Neuronal stem cell (in vitro differentiated cells): ENCODE results near the gene FPGS.

Source experiments
- DNase-seq: peaks from one replicate; pipeline ENCODE4 v3.0.0-alpha.2; 2013; ENCODE audit warnings: low spot score
- H2AFZ ChIP-seq: one replicate; pipeline ENCODE4 v1.6.1; 2013; ENCODE audit warnings: mild to moderate bottlenecking, low read length, inconsistent platforms
- H2AK5ac ChIP-seq: 2 replicates; pipeline ENCODE4 v1.6.1; 2013; ENCODE audit warnings: low read depth, mild to moderate bottlenecking, inconsistent platforms, low read length, moderate library complexity, mixed read lengths
- H2BK120ac ChIP-seq: 2 replicates; pipeline ENCODE4 v1.6.1; 2013; ENCODE audit warnings: low read depth, mild to moderate bottlenecking, inconsistent platforms, low read length, moderate library complexity, mixed read lengths
- H2BK12ac ChIP-seq: one replicate; pipeline ENCODE4 v1.6.1; 2013; ENCODE audit warnings: low read length, inconsistent platforms
- H2BK15ac ChIP-seq: 2 replicates; pipeline ENCODE4 v1.6.1; 2013; ENCODE audit warnings: mild to moderate bottlenecking, low read length, inconsistent platforms, mixed read lengths
- H2BK5ac ChIP-seq: one replicate; pipeline ENCODE4 v1.6.1; 2013; ENCODE audit warnings: inconsistent platforms, mild to moderate bottlenecking, low read length, moderate library complexity
- H3K14ac ChIP-seq: one replicate; pipeline ENCODE4 v1.6.1; 2013; ENCODE audit warnings: low read length, inconsistent platforms
- H3K18ac ChIP-seq: 2 replicates; pipeline ENCODE4 v1.6.1; 2013; ENCODE audit warnings: low read length, inconsistent platforms
- H3K23ac ChIP-seq: 2 replicates; pipeline ENCODE4 v1.6.1; 2013; ENCODE audit warnings: low read depth, mild to moderate bottlenecking, mixed read lengths, low read length, inconsistent platforms; ENCODE audit not compliant: poor library complexity
- H3K27ac ChIP-seq: replicated peaks from 3 replicates; pipeline ENCODE4 v1.5.1; 2013; ENCODE audit warnings: low read length, inconsistent platforms
- H3K27me3 ChIP-seq, 3 experiments: 2 replicates each; pipeline ENCODE4 v1.6.1; 2013; ENCODE audit warnings: low read length in 3 of 3, mild to moderate bottlenecking in 2 of 3, inconsistent platforms in 1 of 3, low read depth in 1 of 3, mixed read lengths in 1 of 3, moderate library complexity in 1 of 3; ENCODE audit not compliant: control insufficient read depth in 3 of 3, insufficient read depth in 3 of 3
- H3K36me3 ChIP-seq, 2 donors: replicated peaks in 1 of 2; 2 replicates each; pipeline ENCODE4 v1.6.1; 2013; ENCODE audit warnings: low read length in 2 of 2; ENCODE audit not compliant: control insufficient read depth in 2 of 2, insufficient read depth in 2 of 2
- H3K4ac ChIP-seq: 2 replicates; pipeline ENCODE4 v1.6.1; 2013; ENCODE audit warnings: inconsistent platforms, mild to moderate bottlenecking, low read length, moderate library complexity
- H3K4me1 ChIP-seq, 2 donors: 1 replicate in 1 of 2; 2 replicates in 1 of 2; pipeline ENCODE4 v1.6.1; 2013; ENCODE audit warnings: low read length in 2 of 2, low read depth in 1 of 2; ENCODE audit not compliant: control insufficient read depth in 2 of 2, insufficient read depth in 1 of 2
- H3K4me2 ChIP-seq: one replicate; pipeline ENCODE4 v1.6.1; 2013; ENCODE audit warnings: mild to moderate bottlenecking, low read length, inconsistent platforms; ENCODE audit not compliant: insufficient read depth, poor library complexity, severe bottlenecking
- H3K4me3 ChIP-seq, 2 donors: 2 replicates each; pipeline ENCODE4 v1.5.1; 2013; ENCODE audit warnings: low read length in 2 of 2, mild to moderate bottlenecking in 2 of 2, inconsistent platforms in 1 of 2, moderate library complexity in 1 of 2
- H3K79me1 ChIP-seq: one replicate; pipeline ENCODE4 v1.6.1; 2013; ENCODE audit warnings: low read depth, mild to moderate bottlenecking, inconsistent platforms, low read length, moderate library complexity
- H3K9ac ChIP-seq: one replicate; pipeline ENCODE4 v1.6.1; 2013; ENCODE audit warnings: mild to moderate bottlenecking, low read depth, low read length, inconsistent platforms; ENCODE audit not compliant: poor library complexity
- H3K9me3 ChIP-seq, 2 donors: replicated peaks in 1 of 2; 2 replicates each; pipeline versions ENCODE3 to v1.6.1; 2013; ENCODE audit warnings: low read length in 2 of 2, mild to moderate bottlenecking in 2 of 2, inconsistent platforms in 1 of 2, low read depth in 1 of 2, mixed read lengths in 1 of 2, moderate library complexity in 1 of 2; ENCODE audit not compliant: control insufficient read depth in 2 of 2, insufficient read depth in 1 of 2
- H4K8ac ChIP-seq: one replicate; pipeline ENCODE4 v1.6.1; 2013; ENCODE audit warnings: low read depth, mild to moderate bottlenecking, inconsistent platforms, low read length, moderate library complexity
- H4K91ac ChIP-seq: one replicate; pipeline ENCODE4 v1.6.1; 2013; ENCODE audit warnings: low read length, low read depth, mild to moderate bottlenecking, inconsistent platforms; ENCODE audit not compliant: poor library complexity
- WGBS, 2 donors: extraction: QIAGEN DNeasy Blood & Tissue Kit; methylation state at CpG; one replicate each; pipeline ENCODE4 v1.1.7; 2013; ENCODE audit warnings: missing lambda C conversion rate in 2 of 2, mixed read lengths in 1 of 2; ENCODE audit not compliant: insufficient read length in 2 of 2, insufficient replicate concordance in 1 of 2; ENCODE audit errors: extremely low coverage in 2 of 2; 5-methylcytosine and 5-hydroxymethylcytosine counted together

FPGS gene

DNA sequence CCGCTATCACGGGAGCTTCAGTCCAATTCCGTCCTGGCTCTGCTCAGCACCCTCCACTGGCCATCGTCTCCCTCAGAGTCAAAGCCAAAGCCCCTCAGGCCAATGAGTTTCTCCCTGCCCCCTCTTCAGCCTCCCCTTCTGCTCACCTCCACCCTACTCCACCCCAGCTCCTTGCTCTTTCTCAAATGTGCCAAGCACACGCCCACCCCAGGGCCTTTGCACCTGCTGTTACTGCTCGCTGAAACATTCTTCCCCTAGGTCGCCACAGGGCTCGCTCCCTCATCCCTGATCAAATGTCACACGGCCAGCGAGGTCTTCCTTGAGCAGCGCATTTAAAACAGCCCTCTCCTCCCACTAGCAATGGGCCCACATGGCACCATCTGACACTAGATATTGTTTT, 58.1 kb downstream of the FPGS start:
- H3K4me2 ChIP-seq, result no peak overlapping the region
- no peak overlapping the region for H3K9ac ChIP-seq
- peaks cover 1 to 10% of the 10 kb centered on the region in 2 donors for H3K4me1 ChIP-seq
- H2AFZ ChIP-seq, result no peak overlapping the region
- H3K14ac ChIP-seq, result no peak overlapping the region
- H2BK15ac ChIP-seq, result no peak overlapping the region
- H3K79me1 ChIP-seq, result peaks cover 1% of the 10 kb centered on the region
- no peak overlapping the region for H3K4me3 ChIP-seq
- H3K27ac ChIP-seq, result no peak overlapping the region
- peak overlapping the region; percentile 77 for H3K23ac ChIP-seq
- no peak overlapping the region for H4K91ac ChIP-seq
- H2AK5ac ChIP-seq, result peak overlapping the region; percentile 59
- peak overlapping the region; percentile 32 for H2BK5ac ChIP-seq
- H2BK120ac ChIP-seq, result no peak overlapping the region
- no CpG with 5 or more reads among the region's 11 CpGs for WGBS, 2 donors
- no peak for DNase-seq
- peak overlapping the region; percentile 16 for H3K18ac ChIP-seq
- H2BK12ac ChIP-seq, result peak overlapping the region; percentile 14
- H3K27me3 ChIP-seq, result peaks cover 0 to 1% (median 0%) of the 10 kb centered on the region in 3 experiments
- H3K9me3 ChIP-seq, result no peaks in the 10 kb centered on the region
- H3K36me3 ChIP-seq, result peaks cover 0 to 1% of the 10 kb centered on the region in 2 donors
- H3K4ac ChIP-seq, result no peak overlapping the region
- no peak overlapping the region for H4K8ac ChIP-seq

DNA sequence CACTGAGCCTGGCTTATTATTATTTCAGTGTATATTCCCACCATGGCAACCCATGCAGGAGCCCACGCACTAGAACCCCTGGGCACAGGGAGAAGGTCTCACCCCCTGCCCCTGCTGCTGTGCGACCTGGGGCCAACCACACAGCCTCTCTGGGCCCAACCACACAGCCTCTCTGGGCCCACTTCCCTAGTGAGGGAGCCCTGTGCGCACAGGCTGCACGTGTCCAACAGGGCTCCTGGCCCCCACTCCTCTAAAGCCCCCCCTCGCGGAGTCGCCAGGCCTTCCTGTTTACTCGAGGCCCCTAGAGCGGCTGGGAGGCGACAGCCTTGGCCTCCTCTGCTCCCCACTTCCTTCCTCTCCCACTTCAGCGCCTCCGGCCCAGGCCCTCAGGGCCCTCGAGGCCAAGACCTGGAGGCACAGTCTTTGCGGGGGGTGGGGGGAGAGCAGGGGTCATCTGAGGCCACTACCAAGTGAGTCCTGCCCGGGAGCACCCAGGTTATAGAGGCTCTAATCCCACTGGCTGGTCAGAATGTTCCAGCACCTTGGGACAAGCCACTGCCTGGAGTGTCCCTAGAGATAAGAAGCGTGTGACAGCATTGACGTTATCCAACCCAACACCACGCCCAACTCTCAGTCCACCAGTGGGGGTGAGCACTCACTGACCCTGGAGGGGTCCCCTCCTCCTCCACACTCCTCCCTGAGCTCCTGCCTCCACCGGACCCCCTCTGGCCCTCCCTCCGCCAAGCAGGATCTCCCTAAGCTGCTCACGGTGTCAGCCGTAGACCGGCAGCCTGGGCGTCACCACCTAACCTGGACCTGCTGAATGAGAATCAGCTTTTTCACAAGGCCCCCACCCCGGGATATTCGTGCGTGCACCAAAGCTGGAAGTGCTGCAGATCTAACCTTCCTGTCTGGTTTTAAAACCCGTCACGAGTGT, 59.7 kb downstream of the FPGS start:
- Histone ChIP-seq H3K14ac (peak overlapping the region; percentile 63), H3K27ac (no peak overlapping the region), H4K8ac (no peak overlapping the region), H2BK5ac (no peak overlapping the region), H3K18ac (peak overlapping the region; percentile 44), H2BK15ac (peak overlapping the region; percentile 27), H2AFZ (peak overlapping the region; percentile 53), H3K23ac (peak overlapping the region; percentile 47), H3K27me3 (peaks cover 0 to 3% (median 0%) of the 10 kb centered on the region in 3 experiments), H3K4me2 (no peak overlapping the region), H3K9me3 (no peaks in the 10 kb centered on the region), H3K79me1 (no peaks in the 10 kb centered on the region), H4K91ac (no peak overlapping the region), H2BK120ac (no peak overlapping the region), H3K4me1 (peaks cover 4 to 10% of the 10 kb centered on the region in 2 donors), H3K4ac (no peak overlapping the region), H3K4me3 (no peak overlapping the region), H2AK5ac (peak overlapping the region; percentile 45), H3K9ac (no peak overlapping the region), H3K36me3 (peaks cover 0 to 3% of the 10 kb centered on the region in 2 donors), H2BK12ac (peak overlapping the region; percentile 5)
- no CpG with 5 or more reads among the region's 29 CpGs for WGBS, 2 donors
- DNase-seq, result no peak

DNA sequence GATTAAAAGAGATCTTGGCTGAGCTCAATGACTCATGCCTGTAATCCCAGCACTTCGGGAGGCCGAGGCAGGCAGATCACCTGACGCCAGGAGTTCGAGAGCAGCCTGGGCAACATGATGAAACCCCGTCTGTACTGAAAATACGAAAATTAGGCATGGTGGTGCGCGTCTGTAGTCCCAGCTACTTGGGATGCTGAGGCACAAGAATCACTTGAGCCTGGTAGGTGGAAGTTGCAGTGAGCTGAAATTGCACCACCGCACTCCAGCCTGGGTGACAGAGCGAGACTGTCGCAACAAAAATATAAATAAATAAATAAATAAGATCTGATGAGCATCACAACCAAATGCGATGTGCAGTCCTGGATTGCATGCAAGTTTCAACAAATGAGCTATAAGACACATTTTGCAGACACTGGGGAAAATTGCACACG, 60.5 kb downstream of the FPGS start:
- no peak overlapping the region for H2BK5ac ChIP-seq
- H2BK12ac ChIP-seq, result no peak overlapping the region
- H3K23ac ChIP-seq, result no peak overlapping the region
- no peak overlapping the region for H4K8ac ChIP-seq
- no peak overlapping the region for H3K4ac ChIP-seq
- H3K27me3 ChIP-seq, result peaks cover 0 to 3% (median 0%) of the 10 kb centered on the region in 3 experiments
- no peaks in the 10 kb centered on the region for H3K79me1 ChIP-seq
- no peak for DNase-seq
- no peak overlapping the region for H3K4me3 ChIP-seq
- H3K27ac ChIP-seq, result no peak overlapping the region
- no peak overlapping the region for H3K4me2 ChIP-seq
- peaks cover 4 to 10% of the 10 kb centered on the region in 2 donors for H3K4me1 ChIP-seq
- no peaks in the 10 kb centered on the region for H3K9me3 ChIP-seq
- H2AK5ac ChIP-seq, result no peak overlapping the region
- no peak overlapping the region for H4K91ac ChIP-seq
- no peak overlapping the region for H2BK120ac ChIP-seq
- no peak overlapping the region for H3K18ac ChIP-seq
- H3K36me3 ChIP-seq, result peaks cover 0 to 3% of the 10 kb centered on the region in 2 donors
- no peak overlapping the region for H3K14ac ChIP-seq
- no peak overlapping the region for H3K9ac ChIP-seq
- no peak overlapping the region for H2AFZ ChIP-seq
- WGBS, 2 donors, result no CpG with 5 or more reads among the region's 13 CpGs
- no peak overlapping the region for H2BK15ac ChIP-seq
